AG20443 (cell line): ENCODE results near the gene SBSN.

Source experiments
- DNase-seq: peaks from one replicate; pipeline ENCODE4 v3.0.0; 2012; ENCODE audit warnings: low spot score, mixed read lengths

SBSN gene, protein sequence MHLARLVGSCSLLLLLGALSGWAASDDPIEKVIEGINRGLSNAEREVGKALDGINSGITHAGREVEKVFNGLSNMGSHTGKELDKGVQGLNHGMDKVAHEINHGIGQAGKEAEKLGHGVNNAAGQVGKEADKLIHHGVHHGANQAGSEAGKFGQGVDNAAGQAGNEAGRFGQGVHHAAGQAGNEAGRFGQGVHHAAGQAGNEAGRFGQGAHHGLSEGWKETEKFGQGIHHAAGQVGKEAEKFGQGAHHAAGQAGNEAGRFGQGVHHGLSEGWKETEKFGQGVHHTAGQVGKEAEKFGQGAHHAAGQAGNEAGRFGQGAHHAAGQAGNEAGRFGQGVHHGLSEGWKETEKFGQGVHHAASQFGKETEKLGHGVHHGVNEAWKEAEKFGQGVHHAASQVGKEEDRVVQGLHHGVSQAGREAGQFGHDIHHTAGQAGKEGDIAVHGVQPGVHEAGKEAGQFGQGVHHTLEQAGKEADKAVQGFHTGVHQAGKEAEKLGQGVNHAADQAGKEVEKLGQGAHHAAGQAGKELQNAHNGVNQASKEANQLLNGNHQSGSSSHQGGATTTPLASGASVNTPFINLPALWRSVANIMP

DNA sequence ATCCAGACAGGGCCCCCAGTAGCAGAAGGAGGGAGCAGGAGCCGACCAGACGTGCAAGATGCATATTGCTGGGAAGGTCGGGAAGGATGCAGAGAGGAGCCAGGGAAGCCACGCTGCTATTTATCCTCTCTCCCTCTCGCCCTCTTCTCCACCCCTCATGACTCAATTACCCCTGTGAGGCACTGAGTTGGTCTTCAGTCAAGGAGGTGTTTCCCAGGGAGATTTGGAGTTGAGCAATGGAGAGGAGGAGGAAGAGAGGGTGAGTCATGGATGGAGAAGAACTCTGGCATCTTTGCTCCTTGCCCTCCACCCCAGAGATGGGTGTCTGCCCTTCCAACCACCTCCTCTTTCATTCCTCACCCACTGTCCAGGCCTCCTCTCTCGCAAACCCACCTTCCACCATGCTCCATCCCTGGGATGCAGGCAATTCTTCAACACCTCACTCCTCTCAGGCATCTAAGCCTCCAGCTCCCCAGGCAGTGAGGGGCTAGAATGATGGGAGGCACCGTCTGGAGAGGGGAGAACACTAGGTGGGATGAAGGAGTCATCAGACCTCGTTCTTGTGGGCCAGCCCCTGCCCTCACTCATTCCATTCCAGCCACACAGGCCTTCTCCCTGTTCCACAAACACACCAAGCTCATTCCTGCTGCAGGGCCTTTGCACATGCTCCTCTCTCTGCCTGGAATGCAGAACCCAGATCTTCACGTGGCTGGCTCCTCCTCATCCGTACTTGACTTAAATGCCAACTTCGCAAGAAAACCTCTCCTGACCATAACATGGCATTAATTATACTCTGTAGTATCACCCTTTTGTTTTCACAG is at the start of gene SBSN:
SBSN (minus strand) TSS at position 94 of the 821 bp plus-strand sequence; CDS start at position 64, 30 bp downstream.
- DNase-seq: peak; percentile 81

DNA sequence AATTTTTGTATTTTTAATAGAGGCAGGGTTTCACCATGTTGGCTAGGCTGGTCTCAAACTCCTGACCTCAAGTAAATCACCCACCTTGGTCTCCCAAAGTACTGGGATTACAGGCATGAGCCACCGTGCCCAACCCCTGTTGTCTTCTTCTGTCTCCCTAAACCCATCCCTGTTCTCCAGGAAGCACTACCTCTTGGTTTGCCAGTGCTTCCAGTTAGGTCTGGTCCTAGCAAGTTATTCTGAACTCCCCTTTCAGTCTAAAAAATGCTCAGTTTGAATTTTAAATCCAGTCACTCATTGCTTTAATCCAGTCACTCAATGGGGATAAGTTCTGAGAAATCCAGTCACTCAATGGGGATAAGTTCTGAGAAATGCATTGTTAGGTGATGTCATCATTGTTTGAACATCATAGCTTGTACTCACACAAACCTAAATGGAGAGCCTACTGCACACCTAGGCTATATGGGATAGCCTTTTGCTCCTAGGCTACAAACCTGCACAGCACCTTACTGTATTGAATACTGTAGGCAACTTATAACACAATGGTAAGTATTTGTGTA is 43.4 kb upstream of the SBSN start:
- no peak for DNase-seq

DNA sequence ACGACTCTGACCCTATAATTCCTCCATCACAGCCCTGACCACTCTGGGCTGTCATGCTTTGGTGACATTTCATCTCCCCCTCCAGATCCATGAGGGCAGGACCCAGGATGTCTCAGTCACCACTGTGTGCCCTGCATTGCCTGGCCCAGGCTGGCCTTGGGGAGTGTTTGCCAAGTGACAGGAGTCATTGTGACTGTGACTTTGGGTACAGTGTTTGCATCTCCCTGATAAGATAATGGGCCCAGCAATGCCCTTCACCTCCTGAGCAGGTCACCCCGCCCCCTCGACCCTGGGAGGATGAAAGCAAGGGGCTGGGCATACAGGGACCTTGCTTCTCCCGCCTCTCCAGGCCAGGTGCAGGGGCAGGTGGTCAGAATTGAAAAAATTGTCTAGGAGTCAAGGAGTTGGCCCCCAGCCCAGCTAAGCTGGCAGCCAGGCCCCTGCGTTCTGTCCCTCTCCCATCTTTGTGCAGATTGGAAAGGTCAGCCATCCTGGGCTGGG is 41.2 kb upstream of the SBSN start:
- no peak for DNase-seq

DNA sequence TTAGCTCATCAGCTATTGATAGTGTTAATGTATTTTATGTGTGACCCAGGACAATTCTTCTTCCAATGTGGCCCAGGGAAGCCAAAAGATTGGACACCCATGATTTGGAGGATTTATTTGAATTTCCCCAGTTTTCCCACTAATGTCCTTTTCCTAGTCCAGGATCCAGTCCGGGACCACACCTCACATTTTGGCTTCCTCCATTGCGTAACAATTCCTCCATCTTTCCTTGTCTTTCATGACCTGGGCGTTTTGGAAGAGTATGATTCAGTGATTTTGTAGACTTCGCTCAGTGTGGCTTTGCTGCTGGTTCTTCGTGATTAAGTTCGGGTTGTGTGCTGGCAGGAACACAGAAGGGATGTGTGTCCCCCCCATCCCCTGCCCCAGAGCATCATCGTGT is 38.6 kb upstream of the SBSN start:
- no peak for DNase-seq

DNA sequence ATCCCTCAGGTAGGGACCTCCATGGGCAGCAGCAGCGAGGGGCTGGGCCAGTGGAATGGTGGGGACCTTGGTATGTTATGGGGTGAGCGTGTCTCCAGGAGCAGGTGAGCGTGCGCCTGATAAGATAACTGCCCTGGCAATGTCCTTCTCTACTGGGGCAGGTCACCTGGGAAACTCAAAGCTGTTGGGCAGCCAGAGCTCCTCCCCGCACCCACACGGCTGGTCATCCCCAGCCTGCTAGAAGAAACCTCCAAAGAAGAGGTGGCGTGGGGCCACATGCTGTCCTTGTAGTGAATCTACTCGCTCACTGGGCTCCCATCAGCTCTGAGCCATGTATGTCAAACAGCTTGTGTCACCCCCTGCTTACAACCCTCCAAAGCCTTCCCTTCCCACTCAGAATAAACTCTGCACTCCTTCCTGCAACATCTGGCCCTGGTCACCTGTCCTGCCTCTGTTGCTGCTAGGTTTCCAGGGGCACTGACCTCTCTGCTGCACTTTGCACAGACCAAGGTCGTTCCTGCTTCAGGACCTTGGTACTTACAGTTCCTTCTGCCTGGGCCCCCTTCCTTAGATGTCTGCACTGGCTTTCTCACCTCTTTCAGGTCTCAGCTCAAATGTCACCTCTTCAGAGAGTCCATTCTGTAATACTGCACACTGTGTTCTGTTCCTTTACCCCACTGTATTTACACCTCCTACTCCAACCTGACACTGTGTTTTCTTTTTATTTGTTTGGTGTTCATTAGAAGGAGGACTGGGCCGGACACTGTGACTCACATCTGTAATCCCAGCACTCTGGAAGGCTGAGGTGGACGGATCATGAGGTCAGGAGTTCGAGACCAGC is 37.1 kb upstream of the SBSN start:
- DNase-seq: no peak

- no peak for DNase-seq
These were observed 35.2 kb upstream of the SBSN start, which contains the start of gene ATP4A for GRCh38 chr19:35563207-35563829. Gene ATP4A (minus strand): TSS chr19:35563658. CDS start chr19:35563629, 29 bp downstream.

DNA sequence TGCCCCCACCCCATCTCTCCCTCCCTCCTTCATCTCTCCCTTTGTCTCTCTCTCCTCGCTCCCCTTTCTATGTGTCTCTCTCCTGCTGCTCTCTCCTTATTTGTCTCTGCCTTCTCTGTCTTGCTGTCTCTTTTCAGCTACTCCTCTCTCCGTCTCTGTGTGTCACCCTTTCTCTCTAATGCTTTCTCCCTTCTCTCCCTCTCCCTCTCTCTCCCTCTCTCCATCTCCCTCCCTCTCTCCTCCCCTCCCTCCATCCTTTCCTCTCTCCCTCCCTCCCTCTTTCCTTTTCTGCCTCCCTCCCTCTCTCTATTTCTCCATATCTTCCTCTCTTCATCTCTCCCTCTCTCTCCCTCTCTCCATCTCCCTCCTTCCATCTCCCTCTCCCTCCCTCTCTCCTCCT is 34.7 kb upstream of the SBSN start:
- no peak for DNase-seq

DNA sequence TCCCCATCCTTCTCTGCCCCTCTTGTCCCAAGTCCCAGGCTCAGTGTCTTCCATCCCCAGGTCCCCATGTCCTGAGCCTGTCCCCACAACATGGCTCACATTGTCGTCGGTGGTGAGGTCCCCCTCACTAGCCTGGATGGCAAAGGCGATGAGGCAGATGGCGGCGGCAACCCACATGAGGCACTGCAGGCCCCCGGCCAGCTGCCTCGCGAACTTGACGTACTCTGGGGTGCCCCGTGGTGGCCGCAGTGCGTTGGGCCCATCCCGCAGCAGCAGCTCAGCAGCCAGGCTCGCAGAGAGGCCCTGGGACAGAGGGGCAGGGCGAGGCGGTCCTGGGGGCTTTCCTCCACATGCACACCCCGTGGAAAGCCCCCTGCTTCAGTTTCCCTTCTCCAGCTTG is 34.2 kb upstream of the SBSN start:
- no peak for DNase-seq

DNA sequence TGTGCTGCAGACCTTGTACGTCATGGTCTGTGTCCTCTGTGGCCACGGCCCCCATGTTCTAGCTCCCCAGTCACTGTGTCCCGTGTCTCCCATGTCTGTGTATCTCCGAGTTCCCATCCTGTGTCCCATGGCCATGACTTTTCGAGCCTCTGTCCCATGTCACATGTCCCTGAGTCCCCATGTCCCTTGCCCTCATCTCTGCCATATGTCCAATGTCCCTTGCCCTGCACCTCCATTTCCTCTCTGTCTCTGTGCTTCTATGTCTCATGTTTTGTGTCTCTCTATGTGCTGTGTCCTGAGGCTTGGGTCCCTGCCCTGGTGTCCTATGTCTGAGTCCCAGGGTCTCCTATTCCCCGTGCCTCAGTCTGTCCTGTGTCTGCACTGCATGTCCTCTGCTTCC is 33.3 kb upstream of the SBSN start:
- DNase-seq: no peak

DNA sequence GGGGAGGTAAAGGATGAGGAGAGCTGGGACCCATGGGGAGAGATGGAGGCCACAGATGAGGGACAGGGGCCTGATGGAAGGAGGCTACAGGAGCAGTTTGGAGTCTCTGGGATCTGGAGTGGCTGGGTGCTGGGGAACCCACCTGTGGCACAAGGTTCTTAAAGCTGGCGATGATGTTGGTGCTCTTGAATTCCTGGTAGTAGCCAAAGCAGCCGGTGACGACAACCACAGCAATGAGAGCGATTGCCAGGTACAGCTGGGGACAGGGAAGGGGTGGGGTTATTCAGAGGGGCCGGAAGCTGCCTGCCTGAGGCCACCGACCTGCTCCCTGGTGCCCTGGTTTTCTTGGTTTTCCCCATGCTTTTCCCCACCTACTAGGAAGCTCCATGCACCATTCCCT is 32.6 kb upstream of the SBSN start:
- no peak for DNase-seq

DNA sequence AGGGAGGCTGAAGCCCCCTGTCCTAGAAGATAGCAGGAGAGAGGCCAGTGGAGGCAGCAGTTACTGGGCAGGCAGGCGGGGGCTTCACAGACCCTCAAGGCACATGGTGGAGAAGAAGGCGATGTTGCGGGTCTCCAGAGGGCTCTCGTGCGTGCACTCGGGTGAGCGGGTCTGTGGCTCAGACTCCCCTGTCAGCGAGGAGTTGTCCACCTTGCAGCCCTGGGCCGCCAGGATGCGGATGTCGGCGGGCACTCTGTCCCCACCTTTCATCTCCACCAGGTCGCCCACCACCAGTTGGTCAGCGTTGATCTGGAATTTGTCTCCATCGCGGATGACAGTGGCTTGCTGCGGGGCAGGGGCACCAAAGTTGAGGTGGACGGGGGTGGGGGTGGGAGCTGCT is 32.2 kb upstream of the SBSN start:
- no peak for DNase-seq

DNA sequence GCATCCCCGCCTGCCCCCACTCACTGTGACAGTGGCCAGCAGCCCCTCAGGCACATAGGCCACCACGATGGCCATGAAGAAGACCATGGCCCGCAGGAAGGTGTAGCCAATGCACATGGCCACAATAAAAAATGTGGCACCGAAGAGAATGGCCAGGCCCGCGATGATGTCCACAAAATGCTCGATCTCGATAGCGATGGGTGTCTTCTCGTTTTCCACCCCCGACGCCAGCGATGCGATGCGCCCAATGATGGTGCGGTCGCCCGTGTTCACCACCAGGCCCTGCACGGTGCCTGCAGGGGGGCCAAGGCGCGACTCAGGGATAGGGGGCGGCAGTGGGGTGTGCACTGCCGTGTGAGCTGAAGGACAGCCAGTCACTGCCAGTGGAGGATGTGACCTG is 31.7 kb upstream of the SBSN start:
- no peak for DNase-seq

DNA sequence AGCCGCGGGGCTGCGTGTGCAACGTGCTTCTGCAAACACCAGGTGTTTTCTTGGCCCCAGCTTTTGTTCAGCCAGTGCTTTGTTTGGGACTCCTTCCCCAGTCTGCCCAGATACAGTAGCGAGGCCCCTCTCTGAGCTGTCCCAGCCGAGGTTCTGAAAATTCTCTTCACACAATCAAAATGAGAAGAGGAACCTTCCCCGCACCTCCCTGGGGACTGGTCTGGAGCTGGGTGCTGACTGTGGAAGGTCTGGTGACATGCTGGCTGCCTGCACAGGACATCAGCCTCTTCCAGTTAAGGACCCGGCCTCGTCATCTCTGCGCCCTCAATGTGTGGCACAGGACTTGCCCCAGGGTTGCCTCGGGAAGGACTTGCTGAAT is 31.2 kb upstream of the SBSN start:
- DNase-seq: no peak

GRCh38 chr19:35558400-35559280 is 30.5 kb upstream of the SBSN start:
- no peak for DNase-seq

DNA sequence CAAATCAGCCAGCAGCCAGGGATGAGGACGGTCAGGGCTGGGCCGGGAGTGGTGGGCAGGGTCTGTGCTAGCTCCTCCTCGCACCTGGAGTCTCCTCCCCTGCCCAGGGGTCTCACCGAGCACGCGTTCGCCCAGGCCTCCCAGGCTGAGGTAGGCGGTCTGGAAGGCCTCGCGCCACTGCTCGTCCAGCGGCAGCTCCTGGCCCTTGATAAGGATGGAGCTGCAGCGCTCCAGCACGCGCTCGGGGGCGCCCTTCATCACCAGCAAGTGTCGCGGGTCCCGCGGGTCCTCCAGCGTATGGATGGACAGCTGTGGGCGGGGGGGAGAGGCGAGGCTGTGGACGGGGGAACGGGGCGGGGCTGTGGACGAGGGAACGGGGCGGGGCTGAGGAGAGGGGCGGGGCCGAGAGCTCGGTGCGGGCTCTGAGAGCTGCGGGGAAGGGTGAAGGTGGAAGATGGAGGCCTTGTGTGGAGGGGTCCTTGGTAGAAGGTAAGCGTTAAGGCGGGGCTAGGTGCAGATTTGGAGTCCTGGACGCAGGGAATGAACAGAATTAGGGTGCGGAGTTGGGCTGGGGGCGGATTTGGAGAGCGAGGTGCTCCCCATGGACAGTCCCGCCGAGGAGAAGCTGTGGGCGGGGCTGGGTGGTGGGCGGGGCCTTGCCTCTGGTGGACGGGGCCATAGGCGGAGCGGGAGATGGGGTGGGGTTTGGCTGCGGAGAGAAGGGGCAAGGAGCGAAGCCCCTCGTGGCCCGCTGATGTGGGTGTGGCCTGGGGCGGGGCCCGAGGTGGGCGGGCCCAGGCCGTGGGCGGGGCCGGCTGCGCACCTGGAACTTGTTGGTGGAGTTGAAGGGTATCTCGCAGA is 29.7 kb upstream of the SBSN start:
- peak; percentile 74 for DNase-seq

DNA sequence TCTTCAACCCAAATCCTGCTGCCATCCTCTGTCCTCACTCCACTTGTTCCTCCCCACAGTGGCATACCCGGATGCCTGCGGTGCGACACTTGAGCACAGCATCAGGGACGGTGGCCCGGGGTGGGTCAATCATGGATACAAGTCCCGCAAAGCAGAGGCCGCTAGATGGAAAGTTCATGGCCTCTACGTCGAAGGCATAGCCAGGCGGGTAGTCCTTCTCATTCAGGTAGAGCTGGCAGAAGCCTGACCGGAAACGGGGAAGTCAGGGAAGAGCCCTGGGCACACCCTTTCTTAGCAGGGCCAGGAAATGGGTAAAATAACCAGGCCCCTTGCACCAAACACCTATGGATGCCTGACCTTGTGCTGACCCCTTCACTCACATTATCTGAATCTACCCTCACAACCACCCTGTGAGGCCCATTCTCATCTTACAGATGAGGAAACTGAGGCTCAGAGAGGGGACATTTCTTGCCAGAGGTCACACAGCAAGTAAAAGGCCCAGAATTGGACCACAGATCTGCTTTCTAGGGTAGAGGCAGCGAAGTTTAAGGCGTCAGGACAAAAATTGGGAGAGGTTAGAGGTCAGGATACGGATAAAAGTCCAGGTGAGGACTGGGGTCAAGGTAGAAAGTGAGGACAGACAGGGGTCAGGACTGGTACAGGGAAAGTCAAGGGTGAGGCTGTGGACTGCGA is 28.9 kb upstream of the SBSN start:
- DNase-seq: no peak

- DNase-seq: no peak
These were observed 28.0 kb upstream of the SBSN start for GRCh38 chr19:35556025-35556590.
